Loucy (cell line): ENCODE measurements around the gene FLT1.

Experiments
- CTCF ChIP-seq: fragments of 200-600 bp; sonication (generic); conservative IDR thresholded peaks from 2 replicates; pipeline ENCODE4 v1.5.1; 2014; ENCODE audit warnings: mild to moderate bottlenecking, antibody characterized with exemption, low read length
- EZH2phosphoT487 ChIP-seq: fragments of 200-600 bp; IDR thresholded peaks from 2 replicates; pipeline ENCODE4 v1.6.1; 2018; ENCODE audit warnings: antibody characterized with exemption, mild to moderate bottlenecking, moderate library complexity, borderline replicate concordance

DNA sequence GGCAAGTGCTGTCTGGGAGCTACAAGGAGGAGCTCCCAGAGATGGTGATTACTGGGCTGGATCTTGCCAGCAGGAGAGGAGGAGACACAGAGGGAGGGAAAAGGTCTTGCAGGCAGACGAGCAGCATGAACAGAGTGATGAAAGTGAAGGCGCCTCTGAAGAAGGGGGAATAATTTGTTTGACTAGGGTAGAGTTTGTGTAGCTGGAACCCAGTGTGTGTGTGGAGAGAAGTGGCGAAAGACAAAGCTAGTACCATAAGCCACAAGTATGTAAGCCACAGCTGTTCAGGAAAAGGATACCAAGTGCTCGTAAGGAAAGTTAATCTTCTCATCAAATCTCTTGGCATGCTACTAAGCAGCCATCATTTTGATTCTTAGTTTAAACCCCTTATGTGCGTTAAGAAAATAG is 5.4 kb downstream of the FLT1 start:
- TF ChIP-seq CTCF, result no peak
- no peak for TF ChIP-seq EZH2phosphoT487
